Medulla oblongata (tissue), 1 donor: ENCODE results near the gene PNPLA6.
"Not testable (repeated sequence)": the region's sequence is repeated elsewhere in the genome, so short reads cannot be mapped to it uniquely, and the experiment has no call there.

Experiments used
- DNase-seq: peaks from one replicate; pipeline ENCODE4 v3.0.0-alpha.2; 2015; ENCODE audit errors: extremely low spot score

Gene PNPLA6

GRCh38 chr19:7554990-7555864 is 19.7 kb downstream of the PNPLA6 start:
- DNase-seq: no peak

- no peak for DNase-seq
These were observed 21.3 kb downstream of the PNPLA6 start for GRCh38 chr19:7556696-7557315.

GRCh38 chr19:7558667-7559066 is 23.1 kb downstream of the PNPLA6 start:
- no peak for DNase-seq

GRCh38 chr19:7559102-7559501 is 23.6 kb downstream of the PNPLA6 start:
- DNase-seq: no peak

GRCh38 chr19:7560255-7560654 is 24.7 kb downstream of the PNPLA6 start:
- no peak for DNase-seq

GRCh38 chr19:7561325-7561724 is 25.8 kb downstream of the PNPLA6 start:
- DNase-seq: no peak

GRCh38 chr19:7562646-7563393 is 27.3 kb downstream of the PNPLA6 start:
- DNase-seq: no peak

GRCh38 chr19:7564866-7565265 is 29.3 kb downstream of the PNPLA6 start:
- DNase-seq: no peak

GRCh38 chr19:7565332-7565731 is 29.8 kb downstream of the PNPLA6 start:
- DNase-seq: no peak

GRCh38 chr19:7570761-7571160 is 35.2 kb downstream of the PNPLA6 start:
- no peak for DNase-seq

- no peak for DNase-seq
These were observed 40.0 kb downstream of the PNPLA6 start for GRCh38 chr19:7575434-7576040.

GRCh38 chr19:7577422-7577821 is 41.9 kb downstream of the PNPLA6 start:
- not testable (repeated sequence) for DNase-seq

- no peak for DNase-seq
These were observed 42.6 kb downstream of the PNPLA6 start for GRCh38 chr19:7578127-7578526.

- DNase-seq: no peak
These were observed 43.7 kb downstream of the PNPLA6 start for GRCh38 chr19:7579182-7579581.

GRCh38 chr19:7582446-7582845 is 46.9 kb downstream of the PNPLA6 start:
- no peak for DNase-seq

GRCh38 chr19:7589822-7590221 is 54.3 kb downstream of the PNPLA6 start:
- DNase-seq: no peak

- DNase-seq: no peak
These were observed 54.7 kb downstream of the PNPLA6 start for GRCh38 chr19:7590256-7590655.

- no peak for DNase-seq
These were observed 60.1 kb downstream of the PNPLA6 start, which contains the start of gene CAMSAP3 for GRCh38 chr19:7595466-7596133. CAMSAP3 (plus strand) TSS chr19:7595863; CDS start chr19:7596003, 140 bp downstream.

- no peak for DNase-seq
These were observed 60.9 kb downstream of the PNPLA6 start for GRCh38 chr19:7596211-7596937.

GRCh38 chr19:7597689-7598088 is 62.2 kb downstream of the PNPLA6 start:
- no peak for DNase-seq

- DNase-seq: no peak
These were observed 62.7 kb downstream of the PNPLA6 start for GRCh38 chr19:7598180-7598579.
